Effector memory CD4-positive, alpha-beta T cell (primary cell): ENCODE measurements around the gene APLF.
"Not testable (repeated sequence)": the region's sequence is repeated elsewhere in the genome, so short reads cannot be mapped to it uniquely, and the experiment has no call there.

Source experiments
- DNase-seq, 3 donors: peaks; one replicate each; pipeline ENCODE4 v3.0.0-alpha.2; 2020
- H3K27ac ChIP-seq: 2 replicates; pipeline ENCODE4 v1.7.0; 2013; ENCODE audit warnings: mild to moderate bottlenecking, low read length, moderate library complexity; ENCODE audit not compliant: insufficient read depth, poor library complexity, severe bottlenecking
- H3K27me3 ChIP-seq: replicated peaks from 2 replicates; pipeline ENCODE4 v1.7.0; 2013; ENCODE audit warnings: mild to moderate bottlenecking, low read length; ENCODE audit not compliant: insufficient read depth, control insufficient read depth, poor library complexity, severe bottlenecking
- H3K36me3 ChIP-seq: 2 replicates; pipeline ENCODE4 v1.7.0; 2013; ENCODE audit warnings: mild to moderate bottlenecking, low read length, moderate library complexity; ENCODE audit not compliant: control insufficient read depth, insufficient read depth
- H3K4me1 ChIP-seq: 2 replicates; pipeline ENCODE4 v1.7.0; 2013; ENCODE audit warnings: low read length, mild to moderate bottlenecking; ENCODE audit not compliant: control insufficient read depth, insufficient read depth, poor library complexity, severe bottlenecking
- H3K4me3 ChIP-seq: 2 replicates; pipeline ENCODE4 v1.7.0; 2013; ENCODE audit warnings: low read length, low read depth, mild to moderate bottlenecking; ENCODE audit not compliant: insufficient read depth, poor library complexity, severe bottlenecking
- H3K9me3 ChIP-seq: 2 replicates; pipeline ENCODE4 v1.7.0; 2013; ENCODE audit warnings: mild to moderate bottlenecking, low read length, moderate library complexity; ENCODE audit not compliant: control insufficient read depth

The APLF gene

DNA sequence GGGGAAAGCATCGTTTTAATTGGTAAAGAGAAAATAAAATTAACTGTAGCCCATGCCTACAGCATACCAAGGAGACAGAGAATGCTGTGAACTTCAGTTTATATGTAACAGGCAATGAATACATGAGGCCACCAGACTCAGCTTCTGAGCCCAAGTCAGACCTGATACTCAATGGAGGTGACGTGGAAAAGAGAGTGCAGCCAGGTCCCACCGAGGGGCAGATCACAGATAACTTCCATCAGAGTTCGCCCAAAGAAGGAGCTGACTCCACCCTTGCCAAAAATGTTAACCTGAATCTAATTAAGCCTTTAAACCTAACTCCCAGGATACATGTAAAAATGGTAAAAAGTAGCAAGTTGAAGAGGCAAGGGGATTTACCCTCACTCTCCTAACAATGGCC is 123.8 kb downstream of the APLF start:
- H3K27me3 ChIP-seq: no peaks in the 10 kb centered on the region
- H3K27ac ChIP-seq: no peak overlapping the region
- no peak overlapping the region for H3K4me3 ChIP-seq
- H3K4me1 ChIP-seq: peaks cover 5% of the 10 kb centered on the region
- no peaks in the 10 kb centered on the region for H3K9me3 ChIP-seq
- no peaks in the 10 kb centered on the region for H3K36me3 ChIP-seq
- DNase-seq: no peak

DNA sequence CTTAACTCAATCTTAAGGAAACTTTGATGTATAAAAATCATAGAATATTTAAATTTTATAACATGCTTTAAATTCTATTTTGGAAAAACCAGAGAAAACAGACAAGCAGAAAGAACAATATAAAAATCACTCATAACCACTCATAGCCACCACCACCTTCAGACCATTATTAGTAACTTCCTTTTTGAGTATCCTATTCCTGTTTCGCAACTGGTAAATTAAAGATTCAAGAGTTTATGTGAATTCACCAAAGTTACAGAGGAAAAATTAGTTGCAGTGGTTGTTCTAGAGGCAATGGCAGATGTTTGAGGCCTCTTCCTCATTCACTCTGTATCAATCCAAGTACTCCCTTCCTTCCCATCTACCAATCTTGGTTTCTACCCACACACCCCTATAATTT is 126.7 kb downstream of the APLF start:
- H3K4me3 ChIP-seq: no peak overlapping the region
- no peaks in the 10 kb centered on the region for H3K9me3 ChIP-seq
- no peaks in the 10 kb centered on the region for H3K36me3 ChIP-seq
- no peak for DNase-seq
- H3K4me1 ChIP-seq: peaks cover 5% of the 10 kb centered on the region
- no peaks in the 10 kb centered on the region for H3K27me3 ChIP-seq
- H3K27ac ChIP-seq: no peak overlapping the region

- no peaks in the 10 kb centered on the region for H3K9me3 ChIP-seq
- H3K27ac ChIP-seq: no peak overlapping the region
- H3K4me1 ChIP-seq: peaks cover 5% of the 10 kb centered on the region
- H3K27me3 ChIP-seq: no peaks in the 10 kb centered on the region
- no peaks in the 10 kb centered on the region for H3K36me3 ChIP-seq
- peak in 2 of 3 donors; percentile 17 to 34 for DNase-seq
- H3K4me3 ChIP-seq: no peak overlapping the region
Observed at GRCh38 chr2:68594674-68595492, 127.5 kb downstream of the APLF start.

DNA sequence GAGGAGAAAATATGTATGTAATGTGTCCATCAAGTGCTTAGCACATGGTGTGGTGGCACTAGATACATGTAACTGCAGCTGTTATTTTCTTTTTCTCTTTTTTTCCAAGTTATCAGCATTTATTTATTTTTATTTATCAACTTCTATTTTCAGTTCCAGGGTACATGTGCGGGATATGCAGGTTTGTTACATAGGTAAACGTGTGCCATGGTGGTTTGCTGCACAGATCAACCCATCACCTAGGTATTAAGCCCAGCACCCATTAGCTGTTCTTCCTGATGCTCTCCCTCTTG is 128.1 kb downstream of the APLF start:
- not testable (repeated sequence) for H3K36me3 ChIP-seq, DNase-seq, H3K9me3 ChIP-seq, H3K4me3 ChIP-seq, H3K4me1 ChIP-seq, H3K27ac ChIP-seq, H3K27me3 ChIP-seq

GRCh38 chr2:68600495-68600894 is 133.1 kb downstream of the APLF start:
- not testable (repeated sequence) for H3K4me3 ChIP-seq, H3K9me3 ChIP-seq, H3K4me1 ChIP-seq, H3K36me3 ChIP-seq, H3K27me3 ChIP-seq, H3K27ac ChIP-seq, DNase-seq

GRCh38 chr2:68603059-68603458 is 135.7 kb downstream of the APLF start:
- Histone ChIP-seq H3K27ac (no peak overlapping the region), H3K9me3 (peaks cover 3% of the 10 kb centered on the region), H3K4me1 (no peaks in the 10 kb centered on the region), H3K36me3 (no peaks in the 10 kb centered on the region), H3K27me3 (no peaks in the 10 kb centered on the region), H3K4me3 (no peak overlapping the region)
- DNase-seq: no peak

GRCh38 chr2:68604077-68604476 is 136.7 kb downstream of the APLF start:
- Histone ChIP-seq H3K27ac (no peak overlapping the region), H3K4me1 (no peaks in the 10 kb centered on the region), H3K27me3 (no peaks in the 10 kb centered on the region), H3K36me3 (no peaks in the 10 kb centered on the region), H3K9me3 (peaks cover 3% of the 10 kb centered on the region), H3K4me3 (no peak overlapping the region)
- DNase-seq: no peak

DNA sequence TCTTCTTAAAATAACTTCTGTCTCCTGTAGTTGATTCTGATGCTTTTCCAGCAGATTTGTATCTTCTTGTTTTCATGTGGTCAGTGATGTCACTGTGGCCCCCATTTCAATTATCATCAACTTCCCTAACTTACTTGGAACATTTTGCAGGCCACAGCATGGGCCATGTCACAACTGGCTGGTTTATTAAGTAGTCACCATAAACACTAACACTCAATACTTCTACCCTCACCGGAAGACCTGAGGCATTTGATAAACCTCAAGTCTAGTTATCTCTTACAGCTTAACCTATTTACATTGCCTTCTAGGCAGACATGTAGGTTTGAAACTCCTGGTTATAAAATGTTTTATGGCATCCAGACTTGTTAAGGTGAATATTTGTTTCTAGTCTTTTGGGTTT is 138.6 kb downstream of the APLF start:
- no peaks in the 10 kb centered on the region for H3K4me1 ChIP-seq
- H3K9me3 ChIP-seq: peaks cover 3% of the 10 kb centered on the region
- no peaks in the 10 kb centered on the region for H3K27me3 ChIP-seq
- no peak for DNase-seq
- no peaks in the 10 kb centered on the region for H3K36me3 ChIP-seq
- H3K27ac ChIP-seq: no peak overlapping the region
- H3K4me3 ChIP-seq: no peak overlapping the region

DNA sequence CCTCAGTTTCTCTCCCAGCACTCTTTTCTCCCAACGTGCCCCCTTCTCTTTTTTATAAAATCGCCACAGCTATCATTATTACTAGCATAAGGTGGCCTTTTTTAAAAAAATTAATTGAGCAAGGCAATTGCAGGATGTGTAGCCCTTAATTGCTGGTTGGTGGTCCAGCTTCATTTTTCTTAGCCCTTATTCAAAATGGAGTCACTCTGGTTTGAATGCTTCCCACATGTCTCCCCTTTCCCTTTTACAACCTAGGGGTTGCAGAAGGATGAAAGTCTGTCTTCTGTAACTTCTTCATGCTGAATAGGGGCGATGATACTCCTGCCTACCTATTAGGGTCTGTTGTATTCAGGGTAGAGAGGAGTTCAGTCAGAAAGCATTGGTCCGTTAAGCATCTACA is 139.4 kb downstream of the APLF start:
- DNase-seq: no peak
- H3K27ac ChIP-seq: no peak overlapping the region
- H3K9me3 ChIP-seq: no peaks in the 10 kb centered on the region
- no peaks in the 10 kb centered on the region for H3K36me3 ChIP-seq
- H3K4me1 ChIP-seq: no peaks in the 10 kb centered on the region
- H3K4me3 ChIP-seq: no peak overlapping the region
- H3K27me3 ChIP-seq: no peaks in the 10 kb centered on the region

DNA sequence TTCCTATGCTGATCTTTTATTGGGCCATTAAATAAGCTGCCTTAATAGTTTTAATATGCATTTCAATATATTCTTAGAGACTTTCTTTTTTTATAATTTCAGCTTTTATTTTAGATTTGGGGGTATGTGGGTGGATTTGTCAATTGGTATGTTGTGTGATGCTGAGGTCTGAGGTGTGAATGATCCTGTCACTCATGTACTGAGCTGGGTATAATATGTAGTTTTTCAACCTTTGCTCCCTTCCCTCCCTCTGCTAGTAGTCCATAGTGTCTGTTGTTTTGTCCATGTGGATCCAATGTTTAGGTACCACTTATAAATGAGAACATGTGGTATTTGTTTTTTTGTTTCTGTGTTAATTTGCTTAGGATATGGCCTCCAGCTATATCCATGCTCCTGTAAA is 140.5 kb downstream of the APLF start:
- Histone ChIP-seq H3K4me1 (no peaks in the 10 kb centered on the region), H3K36me3 (no peaks in the 10 kb centered on the region), H3K9me3 (no peaks in the 10 kb centered on the region), H3K27ac (no peak overlapping the region), H3K4me3 (no peak overlapping the region), H3K27me3 (no peaks in the 10 kb centered on the region)
- no peak for DNase-seq
